Astrocyte of the spinal cord (primary cell): ENCODE measurements around the gene VAMP3.
A peak's percentile ranks its signal among the peaks of the same experiment; 100 is the strongest.

ENCODE experiments used
- DNase-seq: peaks from one replicate; pipeline ENCODE4 v3.0.0; 2011; ENCODE audit warnings: low read depth, low spot score
- H3K4me3 ChIP-seq: 2 replicates; pipeline ENCODE4 v1.5.1; 2011; ENCODE audit warnings: low read depth, mild to moderate bottlenecking, low read length, moderate library complexity
- CTCF ChIP-seq: IDR thresholded peaks from 2 replicates; pipeline ENCODE4 v1.5.1; 2012; ENCODE audit warnings: low read depth, mild to moderate bottlenecking, low read length, inconsistent platforms
- in situ Hi-C: cut with HindIII; loops from 2 replicates; pipeline ENCODE4 v1.10.0; 2017; ENCODE audit warnings: low sequenced_read_pairs

The VAMP3 gene

GRCh38 chr1:7813677-7814373 lies 42.7 kb downstream of the VAMP3 start:
- H3K4me3 ChIP-seq: no peak overlapping the region
- TF ChIP-seq CTCF: no peak
- in situ Hi-C loops: no loop called here
- DNase-seq: no peak

GRCh38 chr1:7821282-7821681 lies 50.2 kb downstream of the VAMP3 start:
- in situ Hi-C loops: no loop called here
- H3K4me3 ChIP-seq: no peak overlapping the region
- TF ChIP-seq CTCF: no peak
- DNase-seq: no peak

- TF ChIP-seq CTCF: no peak
- H3K4me3 ChIP-seq: no peak overlapping the region
- in situ Hi-C loops: no loop called here
- DNase-seq: no peak
Observed at GRCh38 chr1:7824701-7825100, 53.6 kb downstream of the VAMP3 start.

GRCh38 chr1:7826363-7826762 lies 55.3 kb downstream of the VAMP3 start:
- H3K4me3 ChIP-seq: no peak overlapping the region
- TF ChIP-seq CTCF: no peak
- in situ Hi-C loops: no loop called here
- no peak for DNase-seq

- DNase-seq: no peak
- peak overlapping the region; percentile 37 for H3K4me3 ChIP-seq
- TF ChIP-seq CTCF: no peak
- in situ Hi-C loops: no loop called here
Observed at GRCh38 chr1:7827126-7827955, 56.2 kb downstream of the VAMP3 start.
